ENCODE results near the gene CCL20. TPM values are rescaled to one million over a fixed set of nuclear protein-coding genes. Genes with fewer than 3 reads are reported as not detected.
"Not testable (repeated sequence)": the region's sequence is repeated elsewhere in the genome, so short reads cannot be mapped to it uniquely, and the experiment has no call there.

The CCL20 gene
- polyA plus RNA-seq, 6 donors from 2014 or later, result 0.94 TPM; not detected in 5

GRCh38 chr2:227826563-227826962 lies 12.9 kb downstream of the CCL20 start:
- H3K27ac Mint-ChIP-seq, result peak overlapping the region in 1 of 6 donors; percentile 17
- ATAC-seq (ENCODE audit: low read depth in 2 of 2), result no peak

DNA sequence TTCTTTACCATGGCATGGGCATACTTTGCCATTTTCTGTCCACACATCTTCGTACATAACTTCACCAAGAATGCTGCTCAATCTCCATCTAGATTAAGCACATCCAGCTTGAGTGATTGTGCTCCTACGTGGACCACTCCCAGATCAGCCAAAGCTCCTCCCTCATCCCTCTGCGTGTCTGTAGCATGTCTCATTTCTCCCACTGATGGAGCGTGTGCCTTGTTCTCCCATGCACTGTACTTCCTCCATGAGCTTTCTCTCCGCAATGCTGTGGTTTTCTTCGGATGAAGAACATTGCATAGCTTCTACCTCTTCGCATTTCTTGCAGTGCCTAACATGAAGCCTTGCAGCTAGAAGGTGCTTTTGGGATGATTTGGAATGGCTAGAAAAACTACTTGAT lies 13.5 kb downstream of the CCL20 start:
- no peak for ATAC-seq (ENCODE audit: low read depth in 2 of 2)

More at GRCh38 chr2:227826563-227826962, 12.9 kb downstream of the CCL20 start:
- Mint-ChIP-seq H3K4me3 (no peak overlapping the region), H3K36me3 (no peaks in the 10 kb centered on the region), H3K9me3 (peaks cover 0 to 4% (median 0%) of the 10 kb centered on the region in 7 donors), H3K4me1 (no peaks in the 10 kb centered on the region), H3K27me3 (peaks cover 6 to 24% (median 8%) of the 10 kb centered on the region in 3 donors)
- DNase-seq, result no peak

DNA sequence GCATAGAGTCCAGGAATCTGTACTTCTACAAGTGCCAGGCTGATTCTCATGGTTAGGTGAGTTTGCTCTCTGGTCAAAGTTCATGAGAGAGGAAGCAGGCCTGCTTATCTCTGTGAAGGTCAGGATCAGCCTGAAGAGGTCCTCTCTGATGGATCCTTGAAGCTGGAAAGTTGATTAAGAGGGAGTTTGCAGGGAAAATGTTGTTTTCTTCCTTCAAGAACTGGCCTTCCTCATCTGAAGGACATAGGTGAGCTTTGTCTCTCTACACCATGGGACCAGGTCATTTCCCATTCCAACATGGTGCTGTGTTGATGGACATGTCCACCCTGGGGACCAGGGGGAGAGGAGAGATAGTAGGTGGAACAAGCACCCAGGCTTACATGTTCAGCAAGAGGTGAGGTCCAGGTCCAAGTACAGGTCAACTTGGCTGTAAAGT lies 14.9 kb downstream of the CCL20 start:
- ATAC-seq (ENCODE audit: low read depth in 2 of 2), result no peak
- DNase-seq, result no peak
- Mint-ChIP-seq H3K27ac (no peak overlapping the region), H3K9me3 (peaks cover 0 to 2% (median 0%) of the 10 kb centered on the region in 7 donors), H3K36me3 (no peaks in the 10 kb centered on the region), H3K27me3 (peaks cover 5 to 13% (median 8%) of the 10 kb centered on the region in 3 donors), H3K4me1 (no peaks in the 10 kb centered on the region), H3K4me3 (no peak overlapping the region)

More for the DNA sequence above, 13.5 kb downstream of the CCL20 start:
- no peak for DNase-seq
- no peak overlapping the region for H3K27ac Mint-ChIP-seq
- no peaks in the 10 kb centered on the region for H3K4me1 Mint-ChIP-seq
- H3K36me3 Mint-ChIP-seq, result no peaks in the 10 kb centered on the region
- H3K9me3 Mint-ChIP-seq, result peaks cover 0 to 4% (median 0%) of the 10 kb centered on the region in 7 donors
- no peak overlapping the region for H3K4me3 Mint-ChIP-seq
- peaks cover 5 to 21% (median 8%) of the 10 kb centered on the region in 3 donors for H3K27me3 Mint-ChIP-seq

GRCh38 chr2:227829337-227829736 lies 15.7 kb downstream of the CCL20 start:
- Mint-ChIP-seq H3K4me1 (no peaks in the 10 kb centered on the region), H3K36me3 (no peaks in the 10 kb centered on the region), H3K27ac (no peak overlapping the region), H3K4me3 (no peak overlapping the region), H3K27me3 (peaks cover 5 to 13% (median 8%) of the 10 kb centered on the region in 3 donors), H3K9me3 (peaks cover 0 to 5% (median 0%) of the 10 kb centered on the region in 7 donors)
- DNase-seq (no peak), ATAC-seq (ENCODE audit: low read depth in 2 of 2) (no peak)

- Mint-ChIP-seq H3K9me3 (peaks cover 0 to 6% (median 1%) of the 10 kb centered on the region in 7 donors), H3K4me1 (no peaks in the 10 kb centered on the region), H3K4me3 (no peak overlapping the region), H3K27ac (no peak overlapping the region), H3K36me3 (no peaks in the 10 kb centered on the region), H3K27me3 (peaks cover 8 to 17% (median 9%) of the 10 kb centered on the region in 3 donors)
- no peak for ATAC-seq (ENCODE audit: low read depth in 2 of 2)
- DNase-seq, result no peak
Measured at GRCh38 chr2:227834423-227834822, 20.8 kb downstream of the CCL20 start.

- H3K9me3 Mint-ChIP-seq, result peaks cover 0 to 6% (median 1%) of the 10 kb centered on the region in 7 donors
- no peaks in the 10 kb centered on the region for H3K4me1 Mint-ChIP-seq
- no peak overlapping the region for H3K4me3 Mint-ChIP-seq
- no peaks in the 10 kb centered on the region for H3K36me3 Mint-ChIP-seq
- DNase-seq, result no peak
- peaks cover 8 to 17% (median 9%) of the 10 kb centered on the region in 3 donors for H3K27me3 Mint-ChIP-seq
- no peak for ATAC-seq (ENCODE audit: low read depth in 2 of 2)
- no peak overlapping the region for H3K27ac Mint-ChIP-seq
Measured at GRCh38 chr2:227834916-227835650, 21.4 kb downstream of the CCL20 start.

GRCh38 chr2:227839339-227840129 lies 25.9 kb downstream of the CCL20 start:
- not testable (repeated sequence) for DNase-seq; ATAC-seq (ENCODE audit: low read depth in 2 of 2); H3K27ac Mint-ChIP-seq; H3K4me3 Mint-ChIP-seq; H3K4me1 Mint-ChIP-seq; H3K9me3 Mint-ChIP-seq; H3K36me3 Mint-ChIP-seq
- H3K27me3 Mint-ChIP-seq, result peaks cover 8 to 13% (median 9%) of the 10 kb centered on the region in 3 donors

- Mint-ChIP-seq H3K4me3 (no peak overlapping the region), H3K36me3 (no peaks in the 10 kb centered on the region), H3K27ac (no peak overlapping the region), H3K9me3 (peaks cover 0 to 7% (median 1%) of the 10 kb centered on the region in 7 donors), H3K27me3 (peaks cover 0 to 8% (median 0%) of the 10 kb centered on the region in 3 donors), H3K4me1 (no peaks in the 10 kb centered on the region)
- no peak for DNase-seq
- no peak for ATAC-seq (ENCODE audit: low read depth in 2 of 2)
Measured at GRCh38 chr2:227846831-227847230, 33.2 kb downstream of the CCL20 start.

- Mint-ChIP-seq H3K4me1 (no peaks in the 10 kb centered on the region), H3K4me3 (no peak overlapping the region), H3K27ac (peak overlapping the region in 1 of 6 donors; percentile 38), H3K9me3 (peaks cover 0 to 7% (median 1%) of the 10 kb centered on the region in 7 donors), H3K27me3 (peaks cover 0 to 13% (median 8%) of the 10 kb centered on the region in 3 donors), H3K36me3 (no peaks in the 10 kb centered on the region)
- ATAC-seq (ENCODE audit: low read depth in 2 of 2), result no peak
- no peak for DNase-seq
Measured at GRCh38 chr2:227848146-227848545, 34.5 kb downstream of the CCL20 start.

GRCh38 chr2:227848586-227848985 lies 34.9 kb downstream of the CCL20 start:
- H3K27me3 Mint-ChIP-seq, result peaks cover 0 to 13% (median 11%) of the 10 kb centered on the region in 3 donors
- no peaks in the 10 kb centered on the region for H3K36me3 Mint-ChIP-seq
- H3K9me3 Mint-ChIP-seq, result peaks cover 0 to 7% (median 1%) of the 10 kb centered on the region in 7 donors
- ATAC-seq (ENCODE audit: low read depth in 2 of 2) (no peak), DNase-seq (no peak)
- peak overlapping the region in 1 of 6 donors; percentile 38 for H3K27ac Mint-ChIP-seq
- H3K4me1 Mint-ChIP-seq, result no peaks in the 10 kb centered on the region
- H3K4me3 Mint-ChIP-seq, result no peak overlapping the region

DNA sequence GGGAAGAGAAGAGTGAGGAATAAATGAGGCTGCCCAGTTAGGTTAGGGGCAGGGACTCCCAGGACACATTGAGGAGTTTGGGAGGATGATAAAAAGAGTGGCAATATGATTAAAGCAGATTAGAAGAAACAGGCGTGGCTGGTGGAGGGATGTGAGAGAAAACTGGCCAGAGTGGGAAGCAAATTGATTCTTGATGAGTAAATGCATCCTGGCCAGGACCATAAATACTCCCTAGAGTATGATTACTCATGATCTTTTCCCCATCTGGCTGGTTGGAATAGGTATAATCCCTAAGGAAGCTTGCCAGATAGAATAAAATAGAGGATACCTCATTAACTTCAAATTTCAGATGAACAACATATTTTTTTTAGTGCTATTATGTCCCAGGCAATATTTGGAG lies 36.3 kb downstream of the CCL20 start:
- DNase-seq (no peak), ATAC-seq (ENCODE audit: low read depth in 2 of 2) (no peak)
- Mint-ChIP-seq H3K4me1 (no peaks in the 10 kb centered on the region), H3K4me3 (no peak overlapping the region), H3K9me3 (peaks cover 0 to 7% (median 1%) of the 10 kb centered on the region in 7 donors), H3K27me3 (peaks cover 1 to 20% (median 13%) of the 10 kb centered on the region in 3 donors), H3K36me3 (no peaks in the 10 kb centered on the region), H3K27ac (no peak overlapping the region)

GRCh38 chr2:227853204-227853629 lies 39.6 kb downstream of the CCL20 start:
- Mint-ChIP-seq H3K4me3 (no peak overlapping the region), H3K4me1 (no peaks in the 10 kb centered on the region), H3K9me3 (peaks cover 0 to 2% (median 0%) of the 10 kb centered on the region in 7 donors), H3K27ac (no peak overlapping the region), H3K36me3 (no peaks in the 10 kb centered on the region), H3K27me3 (peaks cover 6 to 20% (median 14%) of the 10 kb centered on the region in 3 donors)
- DNase-seq (no peak), ATAC-seq (ENCODE audit: low read depth in 2 of 2) (no peak)

GRCh38 chr2:227853765-227854271 lies 40.2 kb downstream of the CCL20 start:
- no peak for DNase-seq
- no peak overlapping the region for H3K27ac Mint-ChIP-seq
- peaks cover 6 to 20% (median 14%) of the 10 kb centered on the region in 3 donors for H3K27me3 Mint-ChIP-seq
- no peaks in the 10 kb centered on the region for H3K4me1 Mint-ChIP-seq
- H3K36me3 Mint-ChIP-seq, result no peaks in the 10 kb centered on the region
- peaks cover 0 to 2% (median 0%) of the 10 kb centered on the region in 7 donors for H3K9me3 Mint-ChIP-seq
- H3K4me3 Mint-ChIP-seq, result no peak overlapping the region
- ATAC-seq (ENCODE audit: low read depth in 2 of 2), result no peak
